HG03025 (cell line): ENCODE data around the gene CHST11.
A peak's percentile ranks its signal among the peaks of the same experiment; 100 is the strongest.

Experiments used
- ATAC-seq: cut with Tn5 transposase; IDR thresholded peaks from one replicate; pipeline ENCODE4 v1.9.1; 2021; ENCODE audit warnings: mild to moderate bottlenecking, moderate library complexity; ENCODE audit not compliant: unreplicated experiment, low FRiP score

The CHST11 gene

DNA sequence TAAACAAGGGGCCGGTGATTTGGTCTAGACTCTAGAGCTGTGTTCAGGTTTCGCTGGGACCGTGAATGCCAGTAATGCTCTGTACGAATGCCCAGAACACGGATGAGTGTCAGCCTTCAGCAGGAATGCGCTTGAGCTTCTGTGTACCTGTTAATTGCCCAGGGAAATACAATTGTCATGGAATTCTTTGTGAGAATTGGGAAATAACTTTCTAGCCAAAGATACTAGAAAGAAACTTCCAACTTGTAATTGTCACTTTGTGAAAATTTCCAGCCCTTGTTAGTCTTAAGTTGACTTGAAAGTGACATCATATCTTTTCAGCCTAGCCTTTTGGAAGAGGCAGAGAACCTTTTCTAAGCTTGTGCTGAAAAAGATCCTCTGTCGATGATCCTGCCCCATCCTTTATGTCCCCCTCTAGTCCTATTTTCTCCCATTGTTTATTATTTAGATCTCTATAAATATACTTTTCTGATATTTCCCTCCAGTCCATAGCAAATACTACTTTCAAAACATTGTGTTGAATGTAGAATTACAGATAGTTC is 2.7 kb downstream of the CHST11 start:
- ATAC-seq = no peak

DNA sequence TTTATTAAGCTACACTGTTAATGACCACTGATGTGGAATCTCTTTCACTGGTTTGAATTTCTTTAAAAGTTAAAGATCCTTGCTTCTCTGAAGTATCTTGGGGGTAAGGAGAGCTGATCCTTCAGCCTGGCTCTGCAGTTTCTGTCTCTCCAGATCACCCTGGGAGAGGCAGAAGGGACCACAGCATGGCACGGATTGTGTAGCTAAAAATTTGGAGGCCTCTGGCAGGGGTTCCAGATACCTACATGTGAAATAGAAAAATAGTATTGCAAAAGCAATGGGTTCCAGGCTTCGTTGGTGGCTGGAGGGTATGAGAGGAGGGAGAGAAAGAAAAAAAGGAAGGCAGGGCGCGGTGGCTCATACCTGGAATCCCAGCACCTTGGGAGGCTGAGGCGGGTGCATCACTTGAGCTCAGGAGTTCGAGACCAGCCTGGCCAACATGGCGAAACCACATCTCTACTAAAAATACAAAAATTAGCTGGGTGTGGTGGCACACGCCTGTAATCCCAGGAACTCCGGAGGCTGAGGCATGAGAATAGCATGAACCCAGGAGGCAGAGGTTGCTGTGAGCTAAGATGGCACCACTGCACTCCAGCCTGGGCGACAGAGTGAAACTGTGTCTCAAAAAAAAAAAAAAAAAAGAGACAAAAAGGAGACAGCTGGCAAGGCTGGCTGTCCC is 3.4 kb downstream of the CHST11 start:
- no peak for ATAC-seq

DNA sequence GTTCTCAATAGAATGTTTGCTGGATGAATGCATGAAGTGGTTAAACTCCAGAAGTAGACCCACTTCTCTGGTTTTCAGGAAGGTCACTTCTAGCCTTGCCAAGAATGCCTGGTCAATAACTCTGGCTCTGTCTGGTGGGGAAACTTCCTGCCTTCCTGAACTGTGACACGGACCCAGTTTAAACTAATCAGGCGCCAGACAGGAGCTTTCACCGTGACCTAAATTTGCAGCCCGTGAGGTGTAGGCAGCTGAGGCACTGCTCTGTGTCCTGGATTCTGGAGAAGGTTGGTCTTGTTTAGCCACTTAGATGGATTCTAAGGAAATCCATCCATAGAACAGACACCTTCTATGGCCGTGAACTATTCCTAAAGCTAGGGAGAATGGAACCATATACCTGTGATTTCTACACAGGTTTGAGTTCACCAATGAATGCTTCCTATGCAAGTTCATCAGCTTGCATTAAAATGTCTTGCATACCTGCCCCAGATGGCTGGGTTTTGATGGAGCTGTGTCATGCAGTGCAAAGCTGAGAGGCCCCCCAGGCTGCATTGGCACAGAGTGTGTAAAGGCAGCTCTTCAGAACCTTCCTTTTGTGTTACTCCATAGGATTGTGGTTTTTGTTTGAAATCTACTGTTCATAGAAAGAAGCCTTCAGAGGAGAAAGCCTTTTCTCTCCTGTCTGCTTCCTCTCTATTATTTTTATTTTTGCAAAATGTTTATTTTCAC is 4.4 kb downstream of the CHST11 start:
- ATAC-seq = no peak

DNA sequence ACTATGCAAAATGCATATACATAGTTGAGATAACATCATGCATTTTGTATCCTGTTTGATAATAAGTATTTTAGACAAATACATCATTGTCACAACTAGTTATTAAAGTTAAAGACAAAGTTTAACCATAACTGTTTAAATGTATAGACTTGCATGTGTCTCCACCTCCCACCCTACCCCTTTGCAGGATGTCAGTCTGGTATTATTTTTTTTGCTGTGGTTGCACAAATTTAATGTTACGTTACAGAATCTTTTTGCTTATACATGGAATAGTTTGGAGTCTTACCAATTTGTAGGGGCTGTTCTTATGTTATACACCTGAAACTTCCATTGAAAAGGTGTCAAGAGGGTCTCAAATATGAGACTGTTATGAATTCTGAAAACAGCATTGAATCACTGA is 5.6 kb downstream of the CHST11 start:
- no peak for ATAC-seq

DNA sequence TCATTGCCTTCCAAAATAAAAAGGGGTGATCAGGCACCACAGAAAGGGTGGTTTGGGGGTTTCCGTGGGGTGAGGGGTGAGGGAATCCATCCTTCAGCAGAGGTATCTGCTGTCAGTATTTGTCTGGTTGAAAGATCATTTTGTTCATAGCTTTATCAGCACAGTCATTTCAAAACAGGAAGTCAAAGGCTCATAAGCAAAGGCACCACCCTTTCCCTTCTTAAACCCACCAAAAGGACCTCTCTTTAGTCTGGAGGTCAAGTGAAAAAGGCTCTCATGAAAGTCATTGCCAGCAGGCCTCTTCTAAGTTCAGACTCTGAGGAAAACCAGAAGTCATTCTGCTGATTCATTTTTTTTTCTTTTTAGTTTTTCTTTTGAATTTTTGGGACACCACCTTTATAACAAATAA is 6.2 kb downstream of the CHST11 start:
- ATAC-seq = no peak

DNA sequence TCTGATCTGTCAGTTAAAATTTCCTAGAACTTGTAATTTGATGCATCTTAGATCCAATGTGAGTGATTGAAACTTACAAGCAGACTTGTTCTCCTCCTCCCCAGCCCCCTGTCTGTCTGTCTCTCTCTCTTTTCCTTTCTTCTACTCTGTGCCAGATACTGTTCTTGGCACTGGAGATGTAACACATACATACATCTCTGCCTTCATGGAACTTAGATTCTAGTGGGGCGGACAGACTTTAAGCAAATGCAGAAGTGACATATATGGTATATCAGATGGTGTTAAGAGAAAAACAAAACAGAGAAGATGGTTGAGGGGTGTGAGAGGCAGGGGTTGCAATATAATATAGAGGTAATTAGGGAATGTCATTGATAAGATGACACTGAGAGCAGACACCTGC is 6.6 kb downstream of the CHST11 start:
- ATAC-seq = no peak

DNA sequence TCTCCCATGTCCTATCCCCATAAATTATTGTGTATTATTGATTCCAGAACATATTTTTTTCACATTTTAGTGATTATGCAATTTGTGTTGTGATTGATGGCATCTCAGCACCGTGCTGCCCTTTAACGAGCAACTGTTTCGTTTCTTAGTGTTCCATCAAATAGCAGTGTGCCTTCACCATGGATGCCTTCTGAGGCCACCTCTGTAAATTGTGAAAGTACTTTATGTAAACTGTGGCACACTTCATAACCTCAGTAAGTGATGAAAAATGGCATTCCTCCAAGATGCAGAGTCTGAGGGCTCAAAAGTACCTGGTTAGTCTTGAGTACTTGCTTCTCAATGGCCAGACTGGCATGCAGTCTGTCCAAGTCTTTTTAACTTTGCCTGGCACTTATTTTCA is 8.2 kb downstream of the CHST11 start:
- ATAC-seq = no peak

DNA sequence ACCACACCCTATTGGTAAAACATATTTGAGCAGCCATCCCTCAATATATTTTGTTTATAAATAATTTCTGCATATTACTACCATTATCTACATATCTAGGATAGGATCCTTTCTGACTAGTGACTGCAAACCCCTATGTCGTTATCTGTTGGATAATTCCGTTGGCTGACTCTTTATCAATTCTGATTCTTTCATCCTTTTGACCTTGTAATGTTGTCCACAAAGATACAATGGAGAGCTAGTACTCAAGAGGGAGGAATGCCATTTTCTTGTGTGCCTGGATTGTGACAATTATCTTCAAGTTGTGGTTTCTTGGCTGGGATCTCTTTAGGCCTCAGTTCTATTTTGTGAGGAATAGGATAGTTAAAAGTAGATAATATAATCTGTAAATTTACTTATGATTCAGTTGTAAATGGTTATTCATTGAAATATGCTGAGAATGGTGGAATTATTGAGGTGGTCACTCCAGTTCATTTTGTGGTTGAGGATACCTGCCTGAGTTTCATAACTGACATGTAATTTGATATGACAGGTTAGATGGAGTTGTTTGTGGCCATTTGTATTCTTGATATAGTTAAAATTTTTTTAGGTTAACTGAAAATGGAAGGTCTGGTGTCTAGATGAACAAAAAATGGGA is 10.1 kb downstream of the CHST11 start:
- ATAC-seq = no peak

DNA sequence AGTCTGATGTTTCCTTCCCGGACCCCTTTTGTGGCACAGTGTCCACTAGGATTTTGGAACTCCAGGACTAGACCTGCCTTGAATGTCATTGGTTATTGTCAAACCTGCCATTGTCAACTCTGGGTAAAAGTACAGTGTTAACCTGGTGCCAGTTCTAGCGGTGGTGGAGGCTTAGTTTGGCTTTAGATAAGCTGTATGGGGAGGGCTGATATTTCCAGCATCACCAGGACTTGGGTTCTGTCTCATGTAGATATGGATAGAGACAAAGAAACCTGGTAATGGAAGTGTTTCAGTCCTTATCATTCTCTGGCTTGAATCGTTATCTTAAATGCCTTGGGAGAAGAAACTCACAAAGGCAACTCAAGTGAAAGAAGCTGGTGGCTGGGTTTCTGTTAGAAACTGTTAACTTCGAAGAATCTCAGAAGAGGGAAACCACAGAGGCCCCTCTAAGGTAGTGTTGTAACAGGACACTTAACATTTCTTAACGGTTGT is 10.6 kb downstream of the CHST11 start:
- no peak for ATAC-seq

DNA sequence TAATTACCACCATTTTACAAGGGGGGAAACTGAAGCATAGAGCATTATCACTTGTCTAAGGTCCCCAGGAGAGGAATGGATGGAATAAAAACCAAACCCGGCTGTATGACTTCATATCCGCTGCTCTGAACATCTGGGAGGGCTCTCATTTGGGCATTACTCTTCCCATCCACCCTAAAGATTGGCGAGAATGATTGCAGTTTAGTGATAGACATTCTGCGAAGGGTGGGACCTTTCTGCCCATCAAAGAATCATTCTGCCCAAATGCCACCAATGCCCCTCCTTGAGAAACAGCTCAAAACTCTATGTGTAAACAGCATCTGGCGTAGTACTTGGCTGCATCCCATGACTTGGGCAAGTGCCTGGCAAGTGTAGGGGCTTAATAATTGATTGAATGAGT is 11.6 kb downstream of the CHST11 start:
- ATAC-seq = no peak

DNA sequence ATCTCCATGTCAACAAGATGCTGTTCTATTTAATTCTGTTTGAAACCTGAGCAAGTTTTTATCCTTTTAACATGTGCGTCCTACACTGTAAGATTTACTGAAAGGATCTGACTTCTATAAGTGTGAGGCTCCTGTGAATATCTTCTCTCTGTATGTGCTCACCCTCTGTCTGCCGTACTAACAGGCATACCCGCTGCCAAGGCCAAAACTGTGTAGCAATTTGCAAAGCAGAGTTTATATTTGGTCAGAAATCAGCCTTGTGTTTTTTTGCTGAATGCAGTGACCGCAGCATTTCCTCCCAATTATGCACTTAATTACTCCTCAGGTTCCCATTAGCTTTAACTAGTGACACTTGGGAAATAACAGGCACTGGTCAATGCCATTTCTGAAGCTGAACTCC is 12.3 kb downstream of the CHST11 start:
- no peak for ATAC-seq

DNA sequence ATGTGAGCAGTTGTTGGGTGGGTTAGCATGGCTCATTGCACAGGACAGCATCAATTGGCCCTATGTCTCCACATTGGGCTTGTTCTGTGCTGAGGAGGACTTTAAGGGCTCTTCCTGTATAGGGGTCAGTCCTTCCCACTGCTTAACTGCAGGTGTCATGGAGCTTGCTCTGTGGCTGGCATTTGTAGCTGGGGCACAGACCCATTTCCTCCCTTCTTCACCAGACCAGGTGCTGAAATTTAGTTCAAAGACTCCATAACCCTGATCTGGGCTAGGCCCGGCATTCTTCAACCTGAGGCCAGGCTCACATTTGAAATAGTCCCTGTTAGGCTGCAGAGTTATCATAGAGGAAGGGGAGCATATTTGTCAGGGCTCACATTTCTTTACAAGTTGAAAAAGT is 12.8 kb downstream of the CHST11 start:
- ATAC-seq = no peak

DNA sequence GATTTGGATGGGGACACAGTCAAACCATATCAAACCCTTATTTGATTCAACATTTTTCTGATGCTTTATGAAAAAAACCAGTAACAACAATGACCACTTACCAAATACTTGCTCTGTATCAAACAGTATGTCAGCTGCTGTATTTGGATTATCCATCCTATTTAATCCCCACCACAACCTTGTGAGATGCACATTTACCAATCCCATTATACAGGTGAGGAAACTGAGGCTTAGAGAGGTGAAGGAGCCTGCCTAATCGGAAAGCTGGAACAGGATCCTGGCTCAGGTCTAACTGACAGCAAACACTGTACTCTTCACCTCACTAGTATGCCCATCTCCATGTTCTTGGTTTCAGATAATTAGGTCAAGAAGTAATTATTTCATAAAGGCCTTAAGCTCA is 13.8 kb downstream of the CHST11 start:
- ATAC-seq = no peak

DNA sequence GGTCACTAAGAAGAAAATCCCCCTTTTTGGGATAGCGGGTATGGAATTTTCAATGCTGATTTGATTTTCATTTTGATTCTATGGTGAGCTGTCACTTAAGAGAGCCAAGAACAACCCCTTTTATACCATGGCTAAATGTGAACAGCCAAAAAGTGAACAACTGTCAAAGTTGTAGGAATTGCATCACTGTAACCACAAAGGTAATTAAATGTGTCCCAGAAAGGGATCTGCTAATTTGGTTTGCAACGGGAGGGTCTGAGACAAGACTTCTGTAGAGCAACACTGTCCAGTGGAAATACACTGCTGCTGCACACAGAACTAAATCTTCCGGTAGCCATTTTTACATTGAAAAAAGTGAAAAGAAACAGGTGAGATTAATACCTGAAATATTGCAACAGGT is 14.6 kb downstream of the CHST11 start:
- no peak for ATAC-seq

DNA sequence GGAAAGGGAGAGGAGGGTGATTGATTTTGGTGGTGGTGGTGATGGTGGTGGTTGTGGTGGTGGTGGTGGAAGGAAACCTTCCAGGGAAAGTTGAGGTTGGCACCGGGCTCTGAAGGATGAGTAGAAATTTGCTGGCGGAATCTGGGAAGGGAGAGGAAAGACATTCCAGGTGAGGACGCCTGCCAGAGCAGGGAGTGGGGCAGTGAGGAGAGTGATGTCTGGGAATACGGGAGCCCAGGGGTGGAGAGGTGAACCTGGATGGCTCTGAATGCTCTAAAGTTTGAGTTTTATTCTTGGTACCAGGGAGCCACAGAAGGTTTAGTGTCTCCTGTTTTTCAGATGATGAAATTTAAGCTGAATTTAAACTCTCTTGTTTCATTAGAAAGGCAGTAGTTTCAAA is 16.0 kb downstream of the CHST11 start:
- no peak for ATAC-seq

DNA sequence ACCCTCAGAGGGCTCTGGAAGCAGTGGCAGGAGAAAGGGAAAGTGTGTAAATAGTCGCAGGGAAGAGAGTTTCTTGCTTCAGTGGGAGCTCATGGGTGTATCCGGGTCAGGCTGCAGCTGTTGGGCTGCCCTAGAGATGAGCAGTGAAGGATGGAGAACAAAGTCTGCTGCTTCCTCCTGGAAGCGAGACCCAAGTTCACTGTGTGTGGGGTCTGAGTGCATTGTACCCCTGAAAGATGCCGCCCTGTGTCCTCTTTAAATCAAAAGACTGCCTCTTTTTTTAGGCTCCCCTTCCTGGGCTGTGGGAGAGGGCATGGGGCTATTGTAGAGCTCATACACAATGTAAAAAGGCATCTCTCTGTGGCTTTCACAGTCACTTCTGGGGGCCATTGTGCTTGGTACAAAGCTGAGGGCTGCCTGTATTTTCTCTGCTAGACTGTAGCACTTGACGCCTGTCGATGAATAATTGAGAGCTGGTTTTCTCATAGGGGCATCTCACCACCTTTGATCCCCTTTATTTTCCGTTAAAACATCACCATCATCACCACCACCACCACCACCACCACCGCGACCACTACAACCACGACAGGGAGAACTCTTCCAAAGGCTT is 16.7 kb downstream of the CHST11 start:
- no peak for ATAC-seq

DNA sequence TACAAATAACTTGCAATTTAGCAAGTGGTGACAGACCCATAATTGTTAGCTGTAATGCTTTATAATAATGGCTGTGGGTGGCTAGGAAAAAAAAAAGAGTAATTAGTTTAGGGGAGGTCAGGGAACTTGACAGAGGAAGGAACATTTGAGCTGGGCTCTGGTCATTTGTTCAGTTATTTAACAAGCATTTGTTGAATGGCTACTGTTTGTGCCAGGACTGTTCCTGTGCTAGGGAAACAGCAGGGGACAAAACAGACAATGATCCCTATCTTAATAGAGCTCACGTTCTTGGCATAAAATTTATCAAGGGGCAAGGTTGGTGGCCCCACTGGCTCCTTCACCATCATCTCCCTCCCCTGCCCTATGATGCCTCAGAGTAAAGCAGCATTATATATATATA is 18.5 kb downstream of the CHST11 start:
- ATAC-seq = no peak

DNA sequence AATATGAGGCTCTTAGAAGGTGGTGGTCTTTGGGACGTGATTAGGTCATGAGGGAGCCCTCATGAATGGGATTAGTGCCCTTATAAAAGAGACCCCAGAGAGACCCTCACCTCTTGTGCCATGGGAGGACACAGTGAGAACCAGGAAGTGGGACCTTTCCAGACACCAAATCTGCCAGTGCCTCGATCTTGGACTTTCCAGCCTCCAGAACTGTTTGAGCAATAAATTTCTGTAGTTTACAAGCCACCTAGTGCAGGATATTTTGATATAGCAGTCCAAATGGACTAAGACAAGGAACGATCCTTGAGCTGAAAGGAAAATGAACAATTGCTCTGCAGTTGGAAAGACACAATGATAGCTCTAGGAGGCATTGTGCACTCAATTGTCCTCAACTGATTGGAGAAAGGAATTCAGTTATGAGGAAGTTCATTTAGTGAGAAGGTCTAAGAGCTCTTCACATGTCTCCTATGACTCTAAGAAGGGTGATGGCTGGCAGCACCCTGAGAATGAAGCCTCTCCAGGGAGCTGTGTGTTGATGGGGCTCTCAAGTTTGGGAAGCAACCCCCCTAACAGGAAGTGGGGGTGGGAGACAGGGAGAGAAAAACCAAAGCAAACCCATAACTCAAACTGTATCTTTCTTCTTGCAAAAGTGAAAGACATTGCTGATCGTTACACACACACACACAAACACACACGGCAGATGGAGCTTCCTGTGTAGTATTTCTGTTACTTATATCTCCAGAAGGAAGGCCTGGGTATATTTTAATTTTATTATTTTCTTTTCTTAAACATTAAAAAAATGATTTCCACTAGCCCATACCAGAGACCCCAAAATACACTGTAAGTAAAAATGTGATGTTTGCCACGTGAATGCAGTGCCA is 21.0 kb downstream of the CHST11 start:
- ATAC-seq = no peak

DNA sequence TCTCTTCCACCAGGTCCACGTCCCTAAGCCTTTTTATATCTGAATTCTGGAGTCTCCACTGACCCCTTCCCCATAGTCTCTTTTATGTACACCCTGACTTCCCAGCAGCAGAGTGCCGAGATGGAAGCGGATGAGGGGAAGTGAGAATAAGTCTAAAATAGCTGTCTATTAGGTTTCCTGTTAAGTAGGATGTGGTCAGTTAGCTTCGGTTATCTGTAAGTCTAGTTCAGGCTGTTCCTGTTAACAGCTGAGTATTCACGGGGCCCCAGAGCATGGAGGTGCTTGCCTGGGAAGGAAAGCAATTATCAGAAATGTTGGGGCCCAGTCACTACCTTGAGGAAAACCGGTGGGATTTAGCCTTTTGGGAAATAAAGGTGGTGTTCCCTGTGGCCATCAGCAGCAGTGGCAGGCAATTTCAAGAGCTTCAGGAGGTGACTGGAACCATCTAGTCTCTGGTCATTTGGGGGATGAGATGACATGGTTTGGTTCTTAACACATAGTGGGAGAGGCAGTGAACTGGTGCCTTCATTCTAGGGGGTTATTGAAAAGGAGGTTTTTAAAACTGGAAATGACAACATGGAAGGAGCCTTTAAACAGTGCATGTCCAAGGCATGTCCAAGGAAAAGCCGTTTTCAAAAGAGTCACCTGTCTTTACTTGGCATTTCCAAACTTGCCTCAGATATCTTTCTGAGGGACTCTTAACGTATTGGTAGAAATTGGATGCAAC is 21.8 kb downstream of the CHST11 start:
- ATAC-seq = peak; percentile 93
